Measurements from ENCODE around the gene NEB. TPM values are rescaled to one million over a fixed set of nuclear protein-coding genes. Genes with fewer than 3 reads are reported as not detected.
"Not testable (repeated sequence)": the region's sequence is repeated elsewhere in the genome, so short reads cannot be mapped to it uniquely, and the experiment has no call there.

Gene NEB
- total RNA-seq, 1 donor from 2014 or later, result 1.0 TPM

GRCh38 chr2:151758744-151759143, 24.5 kb upstream of the NEB start:
- H3K9me3 Mint-ChIP-seq (ENCODE audit: low read depth), result no peaks in the 10 kb centered on the region
- H3K36me3 Mint-ChIP-seq (ENCODE audit: low read depth), result peaks cover 5% of the 10 kb centered on the region
- DNase-seq (ENCODE audit: low spot score), result no peak
- H3K27me3 Mint-ChIP-seq (ENCODE audit: low read depth), result no peaks in the 10 kb centered on the region
- H3K4me1 Mint-ChIP-seq (ENCODE audit: low read depth), result peaks cover 8% of the 10 kb centered on the region
- H3K4me3 Mint-ChIP-seq (ENCODE audit: unreplicated experiment), result no peak overlapping the region
- no peak for TF ChIP-seq CTCF (IDR thresholded peaks at IDR 0.05)
- no peak overlapping the region for H3K27ac Mint-ChIP-seq (ENCODE audit: unreplicated experiment)

GRCh38 chr2:151757861-151758260, 23.6 kb upstream of the NEB start:
- no peak overlapping the region for H3K27ac Mint-ChIP-seq (ENCODE audit: unreplicated experiment)
- DNase-seq (ENCODE audit: low spot score), result no peak
- no peaks in the 10 kb centered on the region for H3K9me3 Mint-ChIP-seq (ENCODE audit: low read depth)
- H3K36me3 Mint-ChIP-seq (ENCODE audit: low read depth), result peaks cover 4% of the 10 kb centered on the region
- no peaks in the 10 kb centered on the region for H3K27me3 Mint-ChIP-seq (ENCODE audit: low read depth)
- no peak overlapping the region for H3K4me3 Mint-ChIP-seq (ENCODE audit: unreplicated experiment)
- peaks cover 8% of the 10 kb centered on the region for H3K4me1 Mint-ChIP-seq (ENCODE audit: low read depth)
- no peak for TF ChIP-seq CTCF (IDR thresholded peaks at IDR 0.05)

DNA sequence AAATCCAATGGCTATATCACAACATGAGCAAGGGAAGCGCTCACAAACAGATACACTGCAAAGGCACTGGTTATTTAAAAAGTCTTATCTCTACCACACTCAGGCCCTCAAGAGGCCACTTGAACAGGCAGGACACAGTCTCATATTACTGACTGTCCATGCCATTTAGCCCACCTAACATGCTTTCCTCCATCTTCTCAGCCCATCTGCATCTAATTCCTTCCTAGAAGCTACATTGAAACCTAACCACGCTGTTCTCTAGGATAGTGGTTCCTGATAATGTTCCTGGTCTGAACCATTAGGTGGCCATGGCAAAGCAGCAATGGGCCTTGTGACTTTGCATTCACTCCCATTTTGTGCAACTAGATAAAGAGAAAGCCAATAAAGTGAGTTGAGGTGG, 22.5 kb upstream of the NEB start:
- no peak for DNase-seq (ENCODE audit: low spot score)
- no peak for TF ChIP-seq CTCF (IDR thresholded peaks at IDR 0.05)
- peaks cover 4% of the 10 kb centered on the region for H3K36me3 Mint-ChIP-seq (ENCODE audit: low read depth)

GRCh38 chr2:151754253-151754897, 20.1 kb upstream of the NEB start:
- no peaks in the 10 kb centered on the region for H3K27me3 Mint-ChIP-seq (ENCODE audit: low read depth)
- no peaks in the 10 kb centered on the region for H3K36me3 Mint-ChIP-seq (ENCODE audit: low read depth)
- H3K4me3 Mint-ChIP-seq (ENCODE audit: unreplicated experiment), result no peak overlapping the region
- DNase-seq (ENCODE audit: low spot score), result no peak
- TF ChIP-seq CTCF (IDR thresholded peaks at IDR 0.05), result no peak
- no peak overlapping the region for H3K27ac Mint-ChIP-seq (ENCODE audit: unreplicated experiment)
- peaks cover 8% of the 10 kb centered on the region for H3K4me1 Mint-ChIP-seq (ENCODE audit: low read depth)
- no peaks in the 10 kb centered on the region for H3K9me3 Mint-ChIP-seq (ENCODE audit: low read depth)

More for the DNA sequence above, 22.5 kb upstream of the NEB start:
- Mint-ChIP-seq H3K27ac (ENCODE audit: unreplicated experiment) (no peak overlapping the region), H3K27me3 (ENCODE audit: low read depth) (no peaks in the 10 kb centered on the region), H3K4me3 (ENCODE audit: unreplicated experiment) (no peak overlapping the region), H3K4me1 (ENCODE audit: low read depth) (peaks cover 8% of the 10 kb centered on the region), H3K9me3 (ENCODE audit: low read depth) (no peaks in the 10 kb centered on the region)

GRCh38 chr2:151753540-151753939, 19.3 kb upstream of the NEB start:
- H3K4me3 Mint-ChIP-seq (ENCODE audit: unreplicated experiment), result no peak overlapping the region
- TF ChIP-seq CTCF (IDR thresholded peaks at IDR 0.05), result no peak
- DNase-seq (ENCODE audit: low spot score), result no peak
- peaks cover 7% of the 10 kb centered on the region for H3K4me1 Mint-ChIP-seq (ENCODE audit: low read depth)
- H3K27me3 Mint-ChIP-seq (ENCODE audit: low read depth), result no peaks in the 10 kb centered on the region
- no peaks in the 10 kb centered on the region for H3K9me3 Mint-ChIP-seq (ENCODE audit: low read depth)
- no peak overlapping the region for H3K27ac Mint-ChIP-seq (ENCODE audit: unreplicated experiment)
- H3K36me3 Mint-ChIP-seq (ENCODE audit: low read depth), result no peaks in the 10 kb centered on the region

GRCh38 chr2:151745261-151745660, 11.0 kb upstream of the NEB start:
- not testable (repeated sequence) for DNase-seq (ENCODE audit: low spot score); H3K4me1 Mint-ChIP-seq (ENCODE audit: low read depth); H3K27ac Mint-ChIP-seq (ENCODE audit: unreplicated experiment); H3K27me3 Mint-ChIP-seq (ENCODE audit: low read depth); H3K4me3 Mint-ChIP-seq (ENCODE audit: unreplicated experiment)
- Mint-ChIP-seq H3K36me3 (ENCODE audit: low read depth) (peaks cover 12% of the 10 kb centered on the region), H3K9me3 (ENCODE audit: low read depth) (peaks cover 18% of the 10 kb centered on the region)
